K562 (cell line): ENCODE results near the gene ANTKMT. TPM values are rescaled to one million over a fixed set of nuclear protein-coding genes. Genes with fewer than 3 reads are reported as not detected.

Source experiments
- POLR2A ChIP-seq: fragments of 450-650 bp; conservative IDR thresholded peaks from 2 replicates; pipeline ENCODE4 v1.6.1; 2016
- POLR3A ChIP-seq: IDR thresholded peaks from 2 replicates; pipeline ENCODE4 v1.6.1; 2011; ENCODE audit warnings: borderline replicate concordance, mild to moderate bottlenecking, moderate library complexity; ENCODE audit not compliant: insufficient read length, insufficient read depth; ENCODE audit errors: extremely low read depth
- RAD21 ChIP-seq, 2 experiments: fragments of 250-450 bp in 1 of 2; fragments of 450-650 bp in 1 of 2; sonication (Bioruptor Pico) in 1 of 2; formaldehyde crosslinking in 1 of 2; IDR thresholded peaks in 1 of 2; conservative IDR thresholded peaks in 1 of 2; 2 replicates each; pipeline versions ENCODE4 v1.4.0 to v1.8.0; 2020 to 2022; ENCODE audit warnings: mild to moderate bottlenecking in 2 of 2, moderate library complexity in 1 of 2
- RBFOX2 ChIP-seq: fragments of 200-400 bp; formaldehyde crosslinking; IDR thresholded peaks from 2 replicates; pipeline ENCODE4 v1.6.1; 2017; ENCODE audit warnings: low read depth, mild to moderate bottlenecking, low read length, moderate library complexity
- YY1 ChIP-seq, 3 experiments: IDR thresholded peaks; 2 replicates each; pipeline ENCODE4 v1.6.1; 2011; ENCODE audit warnings: low read length in 2 of 3, mild to moderate bottlenecking in 2 of 3, moderate library complexity in 2 of 3, borderline replicate concordance in 1 of 3, control low read depth in 1 of 3, low read depth in 1 of 3; ENCODE audit not compliant: insufficient read depth in 3 of 3, insufficient replicate concordance in 2 of 3, control insufficient read depth in 1 of 3, insufficient read length in 1 of 3; ENCODE audit errors: extremely low read depth in 1 of 3
- ZBED1 ChIP-seq: IDR thresholded peaks from 2 replicates; pipeline ENCODE4 v1.6.1; 2014
- ZNF354B ChIP-seq: fragments of 250-450 bp; sonication (Bioruptor Pico); IDR thresholded peaks from 2 replicates; pipeline ENCODE4 v1.4.0; 2020
- polyA plus RNA-seq, 8 experiments: library from polyadenylated mRNA; depleted of rRNA in 4 of 8; stranded (reverse) in 5 of 8; unstranded in 3 of 8; fragments of >200 nt; fragmentation: Nextera tagmentation in 2 of 8; fragmentation: Illumina TruSeq in 1 of 8; extraction: Ambion mirVana in 2 of 8; extraction: Trizol in 1 of 8; gene quantifications; 2 replicates each; pipeline versions ENCODE4 v1.2.1 to v1.2.3, GENCODE V29; 2011 to 2014; ENCODE audit warnings: inconsistent platforms in 1 of 8, missing spikeins in 1 of 8
- total RNA-seq, 7 experiments: library from RNA; depleted of rRNA in 6 of 7; stranded (reverse); fragments of >200 nt in 6 of 7; fragmentation: Illumina TruSeq in 2 of 7; extraction: Trizol in 2 of 7; gene quantifications; 2 replicates each; pipeline versions ENCODE4 v1.2.1 to v1.2.3, GENCODE V29; 2011 to 2021; ENCODE audit warnings: low replicate concordance in 1 of 7
- TF ChIP-seq, protein P1 (sequence below): fragments of 450-650 bp; IDR thresholded peaks from 2 replicates; pipeline ENCODE4 v1.6.1; 2016; ENCODE audit warnings: mild to moderate bottlenecking
- TF ChIP-seq, protein P2 (sequence below): IDR thresholded peaks from 2 replicates; pipeline ENCODE4 v1.6.1; 2011; ENCODE audit warnings: borderline replicate concordance, low read depth, mild to moderate bottlenecking, moderate library complexity, low read length; ENCODE audit not compliant: insufficient read depth, poor library complexity, severe bottlenecking
- TF ChIP-seq, protein P3 (sequence below), 2 experiments: IDR thresholded peaks in 1 of 2; conservative IDR thresholded peaks in 1 of 2; 2 replicates each; pipeline ENCODE4 v1.6.1; 2016; ENCODE audit warnings: low read depth in 2 of 2, mild to moderate bottlenecking in 1 of 2, missing compliant biosample characterization in 1 of 2, missing genetic modification characterization in 1 of 2, moderate library complexity in 1 of 2
- TF ChIP-seq, protein P4 (sequence below), 3 experiments: IDR thresholded peaks in 2 of 3; conservative IDR thresholded peaks in 1 of 3; 2 replicates each; pipeline ENCODE4 v1.5.1; 2011 to 2012; ENCODE audit warnings: low read length in 3 of 3, mild to moderate bottlenecking in 3 of 3, control low read depth in 2 of 3, improper control_type of control experiment in 1 of 3, inconsistent platforms in 1 of 3, low read depth in 1 of 3, mixed read lengths in 1 of 3, moderate library complexity in 1 of 3; ENCODE audit not compliant: insufficient read depth in 2 of 3

The ANTKMT gene
- total and polyA plus RNA-seq, 9 of the 15 experiments (the other 6 are each of a cell fraction or from before 2014, with no cell fraction given): 0.58 to 217 (median 19.1) TPM

GRCh38 chr16:680967-681745, 39.8 kb upstream of the ANTKMT start (continued):
- TF ChIP-seq, protein P1, sequence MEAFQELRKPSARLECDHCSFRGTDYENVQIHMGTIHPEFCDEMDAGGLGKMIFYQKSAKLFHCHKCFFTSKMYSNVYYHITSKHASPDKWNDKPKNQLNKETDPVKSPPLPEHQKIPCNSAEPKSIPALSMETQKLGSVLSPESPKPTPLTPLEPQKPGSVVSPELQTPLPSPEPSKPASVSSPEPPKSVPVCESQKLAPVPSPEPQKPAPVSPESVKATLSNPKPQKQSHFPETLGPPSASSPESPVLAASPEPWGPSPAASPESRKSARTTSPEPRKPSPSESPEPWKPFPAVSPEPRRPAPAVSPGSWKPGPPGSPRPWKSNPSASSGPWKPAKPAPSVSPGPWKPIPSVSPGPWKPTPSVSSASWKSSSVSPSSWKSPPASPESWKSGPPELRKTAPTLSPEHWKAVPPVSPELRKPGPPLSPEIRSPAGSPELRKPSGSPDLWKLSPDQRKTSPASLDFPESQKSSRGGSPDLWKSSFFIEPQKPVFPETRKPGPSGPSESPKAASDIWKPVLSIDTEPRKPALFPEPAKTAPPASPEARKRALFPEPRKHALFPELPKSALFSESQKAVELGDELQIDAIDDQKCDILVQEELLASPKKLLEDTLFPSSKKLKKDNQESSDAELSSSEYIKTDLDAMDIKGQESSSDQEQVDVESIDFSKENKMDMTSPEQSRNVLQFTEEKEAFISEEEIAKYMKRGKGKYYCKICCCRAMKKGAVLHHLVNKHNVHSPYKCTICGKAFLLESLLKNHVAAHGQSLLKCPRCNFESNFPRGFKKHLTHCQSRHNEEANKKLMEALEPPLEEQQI: no peak
- peak; percentile 34; the same call in 1 of the 2 replicates for TF ChIP-seq ZBED1
- peak; percentile 29 for TF ChIP-seq POLR2A
- TF ChIP-seq, protein P2, sequence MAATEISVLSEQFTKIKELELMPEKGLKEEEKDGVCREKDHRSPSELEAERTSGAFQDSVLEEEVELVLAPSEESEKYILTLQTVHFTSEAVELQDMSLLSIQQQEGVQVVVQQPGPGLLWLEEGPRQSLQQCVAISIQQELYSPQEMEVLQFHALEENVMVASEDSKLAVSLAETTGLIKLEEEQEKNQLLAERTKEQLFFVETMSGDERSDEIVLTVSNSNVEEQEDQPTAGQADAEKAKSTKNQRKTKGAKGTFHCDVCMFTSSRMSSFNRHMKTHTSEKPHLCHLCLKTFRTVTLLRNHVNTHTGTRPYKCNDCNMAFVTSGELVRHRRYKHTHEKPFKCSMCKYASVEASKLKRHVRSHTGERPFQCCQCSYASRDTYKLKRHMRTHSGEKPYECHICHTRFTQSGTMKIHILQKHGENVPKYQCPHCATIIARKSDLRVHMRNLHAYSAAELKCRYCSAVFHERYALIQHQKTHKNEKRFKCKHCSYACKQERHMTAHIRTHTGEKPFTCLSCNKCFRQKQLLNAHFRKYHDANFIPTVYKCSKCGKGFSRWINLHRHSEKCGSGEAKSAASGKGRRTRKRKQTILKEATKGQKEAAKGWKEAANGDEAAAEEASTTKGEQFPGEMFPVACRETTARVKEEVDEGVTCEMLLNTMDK: peak; percentile 35
- no peak for TF ChIP-seq YY1 (IDR thresholded peaks at IDR 0.05; ENCODE audit: borderline replicate concordance in 1 of 3, control insufficient read depth in 1 of 3, extremely low read depth in 1 of 3, insufficient read depth in 3 of 3, insufficient read length in 1 of 3, insufficient replicate concordance in 2 of 3, low read depth in 1 of 3, low read length in 2 of 3)
- peak in 1 of 2 experiments; percentile 20; a peak in 1 of 4 replicates for TF ChIP-seq RAD21 (CRISPR knock-in tag; conservative IDR thresholded peaks at IDR 0.05 in 1 of 2, IDR thresholded peaks at IDR 0.05 in 1 of 2)
- no peak for TF ChIP-seq ZNF354B (CRISPR knock-in tag)
- peak; percentile 55 for TF ChIP-seq RBFOX2
- TF ChIP-seq, protein P3, sequence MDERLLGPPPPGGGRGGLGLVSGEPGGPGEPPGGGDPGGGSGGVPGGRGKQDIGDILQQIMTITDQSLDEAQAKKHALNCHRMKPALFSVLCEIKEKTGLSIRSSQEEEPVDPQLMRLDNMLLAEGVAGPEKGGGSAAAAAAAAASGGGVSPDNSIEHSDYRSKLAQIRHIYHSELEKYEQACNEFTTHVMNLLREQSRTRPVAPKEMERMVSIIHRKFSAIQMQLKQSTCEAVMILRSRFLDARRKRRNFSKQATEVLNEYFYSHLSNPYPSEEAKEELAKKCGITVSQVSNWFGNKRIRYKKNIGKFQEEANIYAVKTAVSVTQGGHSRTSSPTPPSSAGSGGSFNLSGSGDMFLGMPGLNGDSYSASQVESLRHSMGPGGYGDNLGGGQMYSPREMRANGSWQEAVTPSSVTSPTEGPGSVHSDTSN (CRISPR knock-in tag; IDR thresholded peaks at IDR 0.05; ENCODE audit: low read depth): no peak
- TF ChIP-seq, protein P3 (tag; conservative IDR thresholded peaks at IDR 0.05; ENCODE audit: low read depth): no peak
- TF ChIP-seq POLR3A: no peak
- TF ChIP-seq, protein P4, sequence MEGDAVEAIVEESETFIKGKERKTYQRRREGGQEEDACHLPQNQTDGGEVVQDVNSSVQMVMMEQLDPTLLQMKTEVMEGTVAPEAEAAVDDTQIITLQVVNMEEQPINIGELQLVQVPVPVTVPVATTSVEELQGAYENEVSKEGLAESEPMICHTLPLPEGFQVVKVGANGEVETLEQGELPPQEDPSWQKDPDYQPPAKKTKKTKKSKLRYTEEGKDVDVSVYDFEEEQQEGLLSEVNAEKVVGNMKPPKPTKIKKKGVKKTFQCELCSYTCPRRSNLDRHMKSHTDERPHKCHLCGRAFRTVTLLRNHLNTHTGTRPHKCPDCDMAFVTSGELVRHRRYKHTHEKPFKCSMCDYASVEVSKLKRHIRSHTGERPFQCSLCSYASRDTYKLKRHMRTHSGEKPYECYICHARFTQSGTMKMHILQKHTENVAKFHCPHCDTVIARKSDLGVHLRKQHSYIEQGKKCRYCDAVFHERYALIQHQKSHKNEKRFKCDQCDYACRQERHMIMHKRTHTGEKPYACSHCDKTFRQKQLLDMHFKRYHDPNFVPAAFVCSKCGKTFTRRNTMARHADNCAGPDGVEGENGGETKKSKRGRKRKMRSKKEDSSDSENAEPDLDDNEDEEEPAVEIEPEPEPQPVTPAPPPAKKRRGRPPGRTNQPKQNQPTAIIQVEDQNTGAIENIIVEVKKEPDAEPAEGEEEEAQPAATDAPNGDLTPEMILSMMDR (IDR thresholded peaks at IDR 0.05 in 2 of 3, conservative IDR thresholded peaks at IDR 0.05 in 1 of 3; ENCODE audit: insufficient read depth in 2 of 3, low read depth in 1 of 3, low read length in 3 of 3): peak in 2 of 3 experiments; percentile 36; a peak in 5 of 6 replicates
